ENCODE results near the gene AGBL5. TPM values are rescaled to one million over a fixed set of nuclear protein-coding genes. Genes with fewer than 3 reads are reported as not detected.

Gene AGBL5
- total and polyA plus RNA-seq, 2 donors (not counting 1 experiment from before 2014, with no cell fraction given), result 10.0 to 17.5 TPM

GRCh38 chr2:27050281-27050995 lies 1.0 kb upstream of the AGBL5 start:
- peak overlapping the region; percentile 72 to 80 for H3K27ac ChIP-seq (ENCODE audit: low read length in 2 of 2)
- peak overlapping the region; percentile 74 for H3K9ac ChIP-seq (ENCODE audit: low read length)
- ChIA-PET CTCF (interaction anchor here (0.6 to 3.7 kb wide), 19 partner anchors 8 to 205 kb away, joined by 3 to 27 read pairs (median 4); partner anchors contain the start of genes KHK, OST4 and TMEM214), POLR2A (interaction anchor here (0.6 to 4.2 kb wide), 8 partner anchors 8 to 162 kb away, joined by 3 to 48 read pairs (median 9); partner anchors contain the start of genes ATRAID, EMILIN1, OST4 and SLC5A6)
- Mint-ChIP-seq H3K4me1 (peaks cover 17% of the 10 kb centered on the region), H3K27ac (peak overlapping the region; percentile 100), H3K4me3 (peak overlapping the region; percentile 95), H3K9me3 (ENCODE audit: insufficient read depth) (no peaks in the 10 kb centered on the region), H3K27me3 (peaks cover 7% of the 10 kb centered on the region)
- H3K4me1 ChIP-seq (ENCODE audit: control insufficient read depth in 2 of 2, insufficient read depth in 2 of 2, low read length in 2 of 2), result peaks cover 4 to 15% of the 10 kb centered on the region in 2 donors
- DNase-seq (peak; percentile 98), ATAC-seq (ENCODE audit: low read depth) (peak; percentile 60)
- peak overlapping the region; percentile 91 for H2AFZ ChIP-seq (ENCODE audit: insufficient read depth, low read depth, low read length, poor library complexity, severe bottlenecking)
- H3K79me2 ChIP-seq (ENCODE audit: control insufficient read depth, insufficient read depth, low read length), result no peaks in the 10 kb centered on the region
- intact Hi-C loops (cut with micrococcal nuclease), result loop anchor here (1.0 kb wide), 5 partner anchors 8 to 162 kb away; partner anchors contain the start of genes ATRAID, PREB, SLC5A6 and TMEM214
- no peaks in the 10 kb centered on the region for H3K27me3 ChIP-seq (replicated peaks in 1 of 4; ENCODE audit: control extremely low read depth in 1 of 4, control insufficient read depth in 3 of 4, insufficient read depth in 4 of 4, low read length in 3 of 4)
- H3K4me2 ChIP-seq (replicated peaks; ENCODE audit: low read depth, low read length, poor library complexity, severe bottlenecking), result peak overlapping the region; percentile 94
- no peaks in the 10 kb centered on the region for H4K20me1 ChIP-seq (ENCODE audit: control insufficient read depth, insufficient read depth, low read length, poor library complexity, severe bottlenecking)
- H3K36me3 ChIP-seq (replicated peaks in 1 of 2; ENCODE audit: control extremely low read depth in 1 of 2, control insufficient read depth in 1 of 2, extremely low read depth in 1 of 2, insufficient read depth in 2 of 2, low read length in 1 of 2), result peaks cover 0 to 10% of the 10 kb centered on the region in 2 experiments
- H3K9me3 ChIP-seq (ENCODE audit: control extremely low read depth in 1 of 3, control insufficient read depth in 2 of 3, insufficient read depth in 1 of 3, low read length in 2 of 3), result no peaks in the 10 kb centered on the region
- TF ChIP-seq CTCF (IDR thresholded peaks at IDR 0.05), result peak; percentile 50
- no peak for TF ChIP-seq EZH2 (IDR thresholded peaks at IDR 0.05; ENCODE audit: borderline replicate concordance, insufficient read depth, low read depth, low read length, poor library complexity, severe bottlenecking)
- under 1% methylated on average over 40 of the region's 48 CpGs for WGBS (ENCODE audit: insufficient coverage)
- peak overlapping the region; percentile 57 to 94 (median 81) for H3K4me3 ChIP-seq (ENCODE audit: control extremely low read depth in 1 of 5, extremely low read depth in 1 of 5, insufficient read depth in 1 of 5, low read depth in 2 of 5, low read length in 4 of 5)
